H1 (cell line): Measurements from ENCODE around the gene BABAM2. TPM values are rescaled to one million over a fixed set of nuclear protein-coding genes. Genes with fewer than 3 reads are reported as not detected.

Experiments
- CTCF ChIA-PET: fragments of 300-600 bp; sonication (Branson Sonifier 250); formaldehyde crosslinking; loops from one replicate; lab custom pipeline; 2021; ENCODE audit not compliant: partially characterized antibody; lab: Charles Lee
- POLR2A ChIA-PET: fragments of 300-600 bp; sonication (Branson Sonifier 250); formaldehyde crosslinking; loops from one replicate; lab custom pipeline; 2021; ENCODE audit warnings: inconsistent platforms; ENCODE audit not compliant: partially characterized antibody; lab: Charles Lee
- DNase-seq, 2 experiments: peaks; one replicate each; pipeline versions ENCODE4 v3.0.0 to v3.0.0-alpha.2; 2010 to 2022; ENCODE audit warnings: low spot score in 2 of 2, low read depth in 1 of 2, mixed read lengths in 1 of 2
- FAIRE-seq: peaks from 2 replicates; lab custom pipeline; 2011; peaks lifted over from hg19 to GRCh38; lab: Jason Lieb, UNC
- H2AFZ ChIP-seq: 2 replicates; pipeline ENCODE4 v1.8.1; 2012; ENCODE audit warnings: low read length, inconsistent platforms
- H2AK5ac ChIP-seq: 2 replicates; pipeline ENCODE4 v1.6.1; 2013; ENCODE audit warnings: low read depth, low read length
- H2BK120ac ChIP-seq: replicated peaks from 2 replicates; pipeline ENCODE3; 2013; ENCODE audit warnings: low read depth, low read length, inconsistent platforms
- H2BK12ac ChIP-seq: 2 replicates; pipeline ENCODE4 v1.6.1; 2013; ENCODE audit warnings: low read depth, low read length
- H2BK15ac ChIP-seq: 2 replicates; pipeline ENCODE4 v1.6.1; 2013; ENCODE audit warnings: low read length
- H2BK20ac ChIP-seq: 2 replicates; pipeline ENCODE4 v1.6.1; 2013; ENCODE audit warnings: low read length
- H2BK5ac ChIP-seq: 2 replicates; pipeline ENCODE4 v1.6.1; 2013; ENCODE audit warnings: low read depth, low read length
- H3K14ac ChIP-seq: 2 replicates; pipeline ENCODE4 v1.6.1; 2013; ENCODE audit warnings: inconsistent platforms; ENCODE audit not compliant: insufficient read length
- H3K18ac ChIP-seq: 2 replicates; pipeline ENCODE4 v1.6.1; 2013; ENCODE audit warnings: low read length; ENCODE audit errors: extremely low read depth
- H3K23ac ChIP-seq: 2 replicates; pipeline ENCODE4 v1.6.1; 2013; ENCODE audit warnings: inconsistent platforms; ENCODE audit not compliant: insufficient read length
- H3K23me2 ChIP-seq: 2 replicates; pipeline ENCODE4 v1.6.1; 2013; ENCODE audit warnings: low read depth, low read length
- H3K27ac ChIP-seq: 2 replicates; pipeline ENCODE4 v1.6.1; 2011; ENCODE audit warnings: low read depth, low read length, inconsistent platforms
- H3K27me3 ChIP-seq, 4 experiments: replicated peaks in 1 of 4; 1 replicate in 1 of 4; 2 replicates in 3 of 4; pipeline versions ENCODE4 v1.6.1 to v1.8.1; 2011 to 2013; ENCODE audit warnings: low read length in 3 of 4, mild to moderate bottlenecking in 3 of 4, inconsistent platforms in 2 of 4, mixed read lengths in 2 of 4, moderate library complexity in 1 of 4; ENCODE audit not compliant: control insufficient read depth in 3 of 4, insufficient read depth in 3 of 4; ENCODE audit errors: extremely low read depth in 1 of 4
- H3K36me3 ChIP-seq, 4 experiments: 2 replicates each; pipeline versions ENCODE4 v1.6.1 to v1.8.1; 2011 to 2013; ENCODE audit warnings: mild to moderate bottlenecking in 4 of 4, low read length in 3 of 4, moderate library complexity in 2 of 4, control low read depth in 1 of 4, inconsistent platforms in 1 of 4; ENCODE audit not compliant: insufficient read depth in 4 of 4, control insufficient read depth in 2 of 4
- H3K4ac ChIP-seq: replicated peaks from 2 replicates; pipeline ENCODE3; 2013; ENCODE audit warnings: low read length, low read depth, mixed read lengths, inconsistent platforms; ENCODE audit not compliant: insufficient read length
- H3K4me1 ChIP-seq, 4 experiments: replicated peaks in 1 of 4; 1 replicate in 1 of 4; 2 replicates in 3 of 4; pipeline versions ENCODE4 v1.6.1 to v1.8.1; 2011 to 2013; ENCODE audit warnings: low read length in 3 of 4, inconsistent platforms in 2 of 4, mixed read lengths in 1 of 4; ENCODE audit not compliant: insufficient read depth in 4 of 4, control insufficient read depth in 3 of 4
- H3K4me2 ChIP-seq, 2 experiments: 2 replicates each; pipeline versions ENCODE4 v1.6.1 to v1.8.1; 2011 to 2013; ENCODE audit warnings: low read depth in 2 of 2, low read length in 2 of 2, control low read depth in 1 of 2, inconsistent platforms in 1 of 2, mild to moderate bottlenecking in 1 of 2; ENCODE audit not compliant: insufficient read depth in 1 of 2
- H3K4me3 ChIP-seq, 4 experiments: fragments of 200-600, 300-600 bp in 1 of 4; sonication (generic), shearing (Covaris generic), sonication (Bioruptor Twin) in 1 of 4; 2 replicates each; pipeline versions ENCODE4 v1.5.1 to v1.8.1; 2011 to 2016; ENCODE audit warnings: low read length in 4 of 4, low read depth in 3 of 4, control low read depth in 2 of 4, inconsistent platforms in 2 of 4, mild to moderate bottlenecking in 2 of 4, mixed read lengths in 1 of 4, moderate library complexity in 1 of 4; ENCODE audit not compliant: insufficient read depth in 2 of 4; ENCODE audit errors: extremely low read depth in 1 of 4
- H3K56ac ChIP-seq: replicated peaks from 2 replicates; pipeline ENCODE3; 2013; ENCODE audit warnings: low read depth, mild to moderate bottlenecking, mixed read lengths, low read length, inconsistent platforms; ENCODE audit not compliant: insufficient read length
- H3K79me1 ChIP-seq: 2 replicates; pipeline ENCODE4 v1.6.1; 2013; ENCODE audit warnings: low read depth, low read length, control low read depth
- H3K79me2 ChIP-seq, 2 experiments: 2 replicates each; pipeline versions ENCODE4 v1.6.1 to v1.8.1; 2012 to 2013; ENCODE audit warnings: low read length in 2 of 2, mild to moderate bottlenecking in 2 of 2, inconsistent platforms in 1 of 2; ENCODE audit not compliant: insufficient read depth in 2 of 2, control insufficient read depth in 1 of 2
- H3K9ac ChIP-seq, 4 experiments: replicated peaks in 1 of 4; 1 replicate in 1 of 4; 2 replicates in 3 of 4; pipeline versions ENCODE4 v1.6.1 to v1.8.1; 2011 to 2013; ENCODE audit warnings: low read depth in 3 of 4, low read length in 3 of 4, control low read depth in 2 of 4, mild to moderate bottlenecking in 2 of 4, moderate library complexity in 2 of 4, inconsistent platforms in 1 of 4; ENCODE audit errors: extremely low read depth in 1 of 4
- H3K9me3 ChIP-seq, 2 experiments: 2 replicates each; pipeline versions ENCODE4 v1.6.1 to v1.8.1; 2012 to 2013; ENCODE audit warnings: mild to moderate bottlenecking in 2 of 2, moderate library complexity in 2 of 2, control low read depth in 1 of 2, inconsistent platforms in 1 of 2, low read depth in 1 of 2, low read length in 1 of 2, mixed read lengths in 1 of 2; ENCODE audit not compliant: insufficient read depth in 2 of 2
- H4K20me1 ChIP-seq, 2 experiments: replicated peaks in 1 of 2; 2 replicates each; pipeline versions ENCODE3 to v1.8.1; 2011 to 2013; ENCODE audit warnings: inconsistent platforms in 2 of 2, low read length in 2 of 2, mild to moderate bottlenecking in 1 of 2; ENCODE audit not compliant: insufficient read depth in 2 of 2, control insufficient read depth in 1 of 2
- H4K5ac ChIP-seq: 2 replicates; pipeline ENCODE4 v1.6.1; 2013; ENCODE audit warnings: low read length, low read depth, mixed read lengths, inconsistent platforms; ENCODE audit not compliant: insufficient read length
- H4K8ac ChIP-seq: 2 replicates; pipeline ENCODE4 v1.8.0; 2013; ENCODE audit warnings: mild to moderate bottlenecking, moderate library complexity, low read length, inconsistent platforms; ENCODE audit not compliant: insufficient read depth; ENCODE audit errors: extremely low read depth
- H4K91ac ChIP-seq: replicated peaks from 2 replicates; pipeline ENCODE3; 2013; ENCODE audit warnings: low read length, mixed read lengths, inconsistent platforms; ENCODE audit not compliant: insufficient read length
- BRCA1 ChIP-seq: IDR thresholded peaks from 2 replicates; pipeline ENCODE4 v1.6.1; 2012; ENCODE audit warnings: low read depth, low read length, improper control_type of control experiment
- CEBPB ChIP-seq: IDR thresholded peaks from 2 replicates; pipeline ENCODE4 v1.6.1; 2012; ENCODE audit warnings: low read depth, low read length
- CTBP2 ChIP-seq: IDR thresholded peaks from 2 replicates; pipeline ENCODE4 v1.7.0; 2011; ENCODE audit warnings: borderline replicate concordance, mild to moderate bottlenecking, moderate library complexity, mixed read lengths, low read length; ENCODE audit not compliant: insufficient read depth, insufficient read length
- CTCF ChIP-seq, 3 experiments: IDR thresholded peaks; 1 replicate in 2 of 3; 2 replicates in 1 of 3; pipeline versions ENCODE4 v1.5.1 to v1.6.1; 2011; ENCODE audit warnings: low read length in 3 of 3, mild to moderate bottlenecking in 3 of 3, inconsistent platforms in 2 of 3, low read depth in 1 of 3, moderate library complexity in 1 of 3; ENCODE audit not compliant: insufficient read depth in 1 of 3; ENCODE audit errors: control extremely low read depth in 1 of 3
- KDM5A ChIP-seq: fragments of 200-600 bp; IDR thresholded peaks from 2 replicates; pipeline ENCODE4 v1.7.1; 2012; ENCODE audit warnings: mild to moderate bottlenecking, low read length, inconsistent platforms, mixed read lengths
- MAX ChIP-seq: IDR thresholded peaks from 2 replicates; pipeline ENCODE4 v1.6.1; 2012; ENCODE audit warnings: inconsistent platforms
- PHF8 ChIP-seq: fragments of 200-600 bp; sonication (generic); conservative IDR thresholded peaks from 2 replicates; pipeline ENCODE4 v1.7.1; 2012; ENCODE audit warnings: low read depth, mild to moderate bottlenecking, inconsistent platforms, low read length, moderate library complexity
- RNF2 ChIP-seq: fragments of 200-900, 300-1000 bp; sonication (generic); IDR thresholded peaks from 2 replicates; pipeline ENCODE4 v1.7.1; 2016; ENCODE audit warnings: borderline replicate concordance, low read depth, mild to moderate bottlenecking, antibody characterized with exemption, low read length; ENCODE audit not compliant: poor library complexity, severe bottlenecking; ENCODE audit errors: missing control alignments
- WGBS, 2 experiments: shearing (Covaris generic) in 1 of 2; methylation state at CpG; one replicate each; pipeline versions ENCODE4 v1.1.6 to v1.1.7; 2013 to 2015; ENCODE audit warnings: low lambda C conversion rate in 2 of 2, mixed read lengths in 2 of 2, inconsistent platforms in 1 of 2, low coverage in 1 of 2, missing lambda C conversion rate in 1 of 2; ENCODE audit not compliant: insufficient replicate concordance in 2 of 2, insufficient coverage in 1 of 2, insufficient read length in 1 of 2; ENCODE audit errors: extremely low coverage in 1 of 2, missing lambda C conversion rate in 1 of 2; 5-methylcytosine and 5-hydroxymethylcytosine counted together
- polyA plus RNA-seq, 7 experiments: library from polyadenylated mRNA; depleted of rRNA in 3 of 7; stranded (reverse) in 5 of 7; unstranded in 2 of 7; fragments of >200 nt in 5 of 7; fragments of 200-250 nt in 2 of 7; gene quantifications; 1 replicate in 5 of 7; 2 replicates in 1 of 7; 4 replicates in 1 of 7; pipeline versions ENCODE4 v1.2.1 to v1.2.3, GENCODE V29; 2011 to 2013; ENCODE audit warnings: missing spikeins in 2 of 7, mixed read lengths in 2 of 7
- total RNA-seq: library from RNA; stranded (reverse); fragmentation: NEBNext Ultra II Directional; extraction: Animal tissue kit (Norgen Biotek cat#: 25700); gene quantifications from 2 replicates; pipeline ENCODE4 v1.2.1, GENCODE V29; 2021

Gene BABAM2
- total and polyA plus RNA-seq, 2 of the 8 experiments (the other 6 are each of a cell fraction or from before 2014, with no cell fraction given) = 15.8 to 20.9 TPM

GRCh38 chr2:28359222-28360057, 468.9 kb downstream of the BABAM2 start:
- no peak overlapping the region for H2AFZ ChIP-seq
- no peak for DNase-seq
- no peaks in the 10 kb centered on the region for H3K36me3 ChIP-seq
- no peak overlapping the region for H4K5ac ChIP-seq
- no peaks in the 10 kb centered on the region for H3K79me1 ChIP-seq
- H3K79me2 ChIP-seq = no peaks in the 10 kb centered on the region
- CTCF ChIA-PET = interaction anchor here (0.8 to 1.0 kb wide), 3 partner anchors 18 to 636 kb away, joined by 3 to 4 read pairs (median 4); no protein-coding TSS in a partner anchor
- H4K91ac ChIP-seq = no peak overlapping the region
- H2AK5ac ChIP-seq = no peak overlapping the region
- no peak overlapping the region for H2BK5ac ChIP-seq
- H3K23ac ChIP-seq = no peak overlapping the region
- WGBS, 2 experiments = 87% methylated on average over 24 of the region's 28 CpGs; no CpG with 5 or more reads in 1 of the 2 experiments
- TF ChIP-seq PHF8 (no peak), CTCF (IDR thresholded peaks at IDR 0.05; ENCODE audit: control extremely low read depth in 1 of 3, insufficient read depth in 1 of 3, low read depth in 1 of 3, low read length in 3 of 3) (no peak), BRCA1 (no peak), KDM5A (no peak), CTBP2 (no peak), MAX (no peak), CEBPB (no peak), RNF2 (no peak)
- TF ChIP-seq, all 59 proteins: peak for 0
- peak overlapping the region; percentile 28; the same call in 1 of the 2 replicates for H4K8ac ChIP-seq
- no peaks in the 10 kb centered on the region; a peak in 1 of 7 replicates for H3K27me3 ChIP-seq
- no peak overlapping the region; the same call in 1 of the 2 replicates for H3K18ac ChIP-seq
- no peak overlapping the region for H2BK12ac ChIP-seq
- no peak overlapping the region for H3K4ac ChIP-seq
- no peak overlapping the region for H3K4me2 ChIP-seq
- no peak overlapping the region for H3K4me3 ChIP-seq
- H3K27ac ChIP-seq = no peak overlapping the region
- H3K4me1 ChIP-seq = peaks cover 0 to 3% (median 0%) of the 10 kb centered on the region in 4 experiments; a peak in 1 of 7 replicates
- no peak for FAIRE-seq
- no peak overlapping the region for H2BK120ac ChIP-seq
- H2BK20ac ChIP-seq = no peak overlapping the region
- POLR2A ChIA-PET = interaction anchor here (1.7 kb wide), 1 partner anchor 31 kb away, joined by 5 read pairs; no protein-coding TSS in a partner anchor
- H3K9me3 ChIP-seq = no peaks in the 10 kb centered on the region
- no peaks in the 10 kb centered on the region for H3K23me2 ChIP-seq
- H2BK15ac ChIP-seq = no peak overlapping the region
- no peaks in the 10 kb centered on the region for H4K20me1 ChIP-seq
- no peak overlapping the region for H3K56ac ChIP-seq
- no peak overlapping the region for H3K9ac ChIP-seq
- no peak overlapping the region for H3K14ac ChIP-seq
